Natural killer cell (primary cell): ENCODE results near the gene RPS5. TPM values are rescaled to one million over a fixed set of nuclear protein-coding genes. Genes with fewer than 3 reads are reported as not detected.
A peak's percentile ranks its signal among the peaks of the same experiment; 100 is the strongest.

Experiments
- ATAC-seq, 3 donors: fragments of 150-1000 bp in 2 of 3; fragments of 200-7000 bp in 1 of 3; cut with Tn5 transposase; 1 replicate in 1 of 3; 2 replicates in 2 of 3; pipeline ENCODE4 v1.10.0; 2021; ENCODE audit warnings: mild to moderate bottlenecking in 2 of 3, moderate library complexity in 2 of 3
- DNase-seq, 2 donors: peaks; one replicate each; pipeline versions ENCODE4 v3.0.0 to v3.0.0-alpha.2; 2013 to 2021; ENCODE audit warnings: mixed read lengths in 1 of 2
- H3K27ac ChIP-seq: one replicate; pipeline ENCODE4 v1.5.1; 2013; ENCODE audit warnings: mild to moderate bottlenecking, low read length
- H3K27me3 ChIP-seq: one replicate; pipeline ENCODE4 v1.6.1; 2013; ENCODE audit warnings: low read length; ENCODE audit not compliant: control insufficient read depth, insufficient read depth
- H3K36me3 ChIP-seq: one replicate; pipeline ENCODE4 v1.6.1; 2013; ENCODE audit warnings: low read length; ENCODE audit not compliant: control insufficient read depth, insufficient read depth
- H3K4me1 ChIP-seq: one replicate; pipeline ENCODE4 v1.6.1; 2013; ENCODE audit warnings: low read length; ENCODE audit not compliant: control insufficient read depth, insufficient read depth
- H3K4me3 ChIP-seq: one replicate; pipeline ENCODE4 v1.5.1; 2013; ENCODE audit warnings: low read length
- H3K9me3 ChIP-seq: one replicate; pipeline ENCODE4 v1.6.1; 2013; ENCODE audit warnings: low read length; ENCODE audit not compliant: control insufficient read depth, insufficient read depth
- H3K27ac Mint-ChIP-seq, 2 donors: one replicate each; pipeline ENCODE4 v1.8.0; 2022; ENCODE audit warnings: mild to moderate bottlenecking in 2 of 2, mixed read lengths in 2 of 2, moderate library complexity in 1 of 2
- H3K27me3 Mint-ChIP-seq, 2 donors: one replicate each; pipeline ENCODE4 v1.8.0; 2022; ENCODE audit warnings: low read depth in 2 of 2, mixed read lengths in 2 of 2
- H3K36me3 Mint-ChIP-seq: one replicate; pipeline ENCODE4 v1.8.0; 2022; ENCODE audit warnings: mixed read lengths
- H3K4me1 Mint-ChIP-seq, 2 donors: one replicate each; pipeline ENCODE4 v1.8.0; 2022; ENCODE audit warnings: mixed read lengths in 2 of 2
- H3K4me3 Mint-ChIP-seq: one replicate; pipeline ENCODE4 v1.8.0; 2022; ENCODE audit warnings: mild to moderate bottlenecking, moderate library complexity, mixed read lengths
- H3K9me3 Mint-ChIP-seq, 2 donors: one replicate each; pipeline ENCODE4 v1.8.0; 2022; ENCODE audit warnings: mixed read lengths in 2 of 2
- CTCF ChIP-seq: fragments of 200-600 bp; IDR thresholded peaks from one replicate; pipeline ENCODE4 v1.8.0; 2022; ENCODE audit warnings: antibody characterized with exemption
- WGBS: methylation state at CpG from one replicate; pipeline ENCODE4 v1.1.7; 2013; ENCODE audit warnings: missing lambda C conversion rate; ENCODE audit not compliant: insufficient coverage; 5-methylcytosine and 5-hydroxymethylcytosine counted together
- intact Hi-C: fragments of 100-400 bp; cut with micrococcal nuclease; formaldehyde crosslinking; loops from one replicate; pipeline ENCODE4 v1.14.2; 2022
- total RNA-seq, 4 donors: library from RNA; stranded (reverse); fragments of 120-200 nt in 1 of 4; gene quantifications; one replicate each; pipeline versions ENCODE4 v1.2.3 to v1.2.4, GENCODE V29; 2013 to 2022

RPS5 gene
- total RNA-seq, 3 donors from 2014 or later (not counting 1 experiment from before 2014, with no cell fraction given), result 406 to 580 (median 525) TPM

GRCh38 chr19:58397533-58398037 is 10.5 kb downstream of the RPS5 start:
- no peak overlapping the region for H3K27ac ChIP-seq
- Mint-ChIP-seq H3K27ac (no peak overlapping the region), H3K36me3 (peaks cover 8% of the 10 kb centered on the region), H3K9me3 (no peaks in the 10 kb centered on the region), H3K4me1 (peaks cover 14 to 18% of the 10 kb centered on the region in 2 donors), H3K4me3 (no peak overlapping the region), H3K27me3 (peaks cover 0 to 23% of the 10 kb centered on the region in 2 donors)
- WGBS, result 87% methylated on average over 7 of the region's 7 CpGs
- no peaks in the 10 kb centered on the region for H3K9me3 ChIP-seq
- H3K4me3 ChIP-seq, result no peak overlapping the region
- intact Hi-C loops, result no loop called here
- no peak for TF ChIP-seq CTCF
- peaks cover 21% of the 10 kb centered on the region for H3K4me1 ChIP-seq
- peaks cover 26% of the 10 kb centered on the region for H3K36me3 ChIP-seq
- H3K27me3 ChIP-seq, result peaks cover 10% of the 10 kb centered on the region
- no peak for ATAC-seq
- DNase-seq, result no peak

- Mint-ChIP-seq H3K36me3 (peaks cover 8% of the 10 kb centered on the region), H3K4me1 (peaks cover 14 to 18% of the 10 kb centered on the region in 2 donors), H3K9me3 (no peaks in the 10 kb centered on the region), H3K27ac (no peak overlapping the region), H3K27me3 (peaks cover 0 to 23% of the 10 kb centered on the region in 2 donors), H3K4me3 (no peak overlapping the region)
- Histone ChIP-seq H3K27me3 (peaks cover 10% of the 10 kb centered on the region), H3K27ac (no peak overlapping the region), H3K4me1 (peaks cover 21% of the 10 kb centered on the region), H3K4me3 (no peak overlapping the region), H3K36me3 (peaks cover 20% of the 10 kb centered on the region), H3K9me3 (no peaks in the 10 kb centered on the region)
- no peak for ATAC-seq
- TF ChIP-seq CTCF, result no peak
- 96% methylated on average over 4 of the region's 4 CpGs for WGBS
- DNase-seq, result no peak
- intact Hi-C loops, result no loop called here
These were observed 11.0 kb downstream of the RPS5 start for GRCh38 chr19:58398087-58398486.

GRCh38 chr19:58398545-58398944 is 11.5 kb downstream of the RPS5 start:
- Histone ChIP-seq H3K27me3 (peaks cover 10% of the 10 kb centered on the region), H3K9me3 (no peaks in the 10 kb centered on the region), H3K4me3 (no peak overlapping the region), H3K36me3 (peaks cover 16% of the 10 kb centered on the region), H3K27ac (no peak overlapping the region), H3K4me1 (peaks cover 21% of the 10 kb centered on the region)
- Mint-ChIP-seq H3K36me3 (peaks cover 5% of the 10 kb centered on the region), H3K27me3 (peaks cover 0 to 23% of the 10 kb centered on the region in 2 donors), H3K4me3 (no peak overlapping the region), H3K27ac (no peak overlapping the region), H3K9me3 (no peaks in the 10 kb centered on the region), H3K4me1 (peaks cover 14 to 17% of the 10 kb centered on the region in 2 donors)
- ATAC-seq, result no peak
- intact Hi-C loops, result no loop called here
- no peak for TF ChIP-seq CTCF
- 97% methylated on average over 6 of the region's 6 CpGs for WGBS
- no peak for DNase-seq

- Mint-ChIP-seq H3K27me3 (peaks cover 0 to 23% of the 10 kb centered on the region in 2 donors), H3K27ac (no peak overlapping the region), H3K36me3 (no peaks in the 10 kb centered on the region), H3K4me3 (peak overlapping the region; percentile 31), H3K4me1 (peaks cover 14 to 15% of the 10 kb centered on the region in 2 donors), H3K9me3 (no peaks in the 10 kb centered on the region)
- Histone ChIP-seq H3K4me1 (peaks cover 21% of the 10 kb centered on the region), H3K27me3 (peaks cover 10% of the 10 kb centered on the region), H3K36me3 (peaks cover 2% of the 10 kb centered on the region), H3K27ac (no peak overlapping the region), H3K9me3 (no peaks in the 10 kb centered on the region), H3K4me3 (no peak overlapping the region)
- TF ChIP-seq CTCF, result no peak
- DNase-seq (no peak), ATAC-seq (no peak)
- 97% methylated on average over 3 of the region's 3 CpGs for WGBS
- intact Hi-C loops, result loop anchor here (2.0 kb wide), 2 partner anchors 13 to 73 kb away; partner anchors contain the start of genes RPS5 and ZSCAN22
These were observed 12.8 kb downstream of the RPS5 start for GRCh38 chr19:58399903-58400302.
